Keratinocyte (primary cell): Measurements from ENCODE around the gene POLE. TPM values are rescaled to one million over a fixed set of nuclear protein-coding genes. Genes with fewer than 3 reads are reported as not detected.

Experiments
- DNase-seq: peaks from one replicate; pipeline ENCODE4 v3.0.0-alpha.2; 2011; ENCODE audit warnings: low read depth, missing footprints, low spot score
- FAIRE-seq: peaks from 2 replicates; lab custom pipeline; 2011; peaks lifted over from hg19 to GRCh38; lab: Jason Lieb, UNC
- H2AFZ ChIP-seq: 2 replicates; pipeline ENCODE4 v1.6.0; 2012; ENCODE audit warnings: low read length, control low read depth, inconsistent platforms; ENCODE audit not compliant: control insufficient read depth
- H3K27ac ChIP-seq: 2 replicates; pipeline ENCODE4 v1.5.1; 2011; ENCODE audit warnings: low read length; ENCODE audit not compliant: control insufficient read depth, insufficient read depth
- H3K27me3 ChIP-seq: 3 replicates; pipeline ENCODE4 v1.6.0; 2011; ENCODE audit warnings: low read length; ENCODE audit not compliant: control insufficient read depth, insufficient read depth; ENCODE audit errors: extremely low read depth
- H3K36me3 ChIP-seq, 2 experiments: 2 replicates in 1 of 2; 3 replicates in 1 of 2; pipeline ENCODE4 v1.5.1; 2011; ENCODE audit warnings: low read length in 2 of 2, mild to moderate bottlenecking in 1 of 2; ENCODE audit not compliant: control insufficient read depth in 2 of 2, insufficient read depth in 2 of 2; ENCODE audit errors: extremely low read depth in 1 of 2
- H3K4me1 ChIP-seq: 3 replicates; pipeline ENCODE4 v1.5.1; 2011; ENCODE audit warnings: low read length; ENCODE audit not compliant: control insufficient read depth, insufficient read depth; ENCODE audit errors: extremely low read depth
- H3K4me2 ChIP-seq: 3 replicates; pipeline ENCODE4 v1.6.0; 2011; ENCODE audit warnings: low read depth, low read length; ENCODE audit not compliant: control insufficient read depth, insufficient read depth; ENCODE audit errors: extremely low read depth
- H3K4me3 ChIP-seq, 3 experiments: fragments of 200-600 bp in 1 of 3; sonication (generic) in 1 of 3; 2 replicates in 2 of 3; 3 replicates in 1 of 3; pipeline ENCODE4 v1.5.1; 2011 to 2016; ENCODE audit warnings: low read length in 3 of 3, mild to moderate bottlenecking in 3 of 3, control low read depth in 2 of 3, inconsistent platforms in 1 of 3, low read depth in 1 of 3, mixed read lengths in 1 of 3, mixed run types in 1 of 3, moderate library complexity in 1 of 3; ENCODE audit not compliant: control insufficient read depth in 2 of 3, insufficient read depth in 2 of 3; ENCODE audit errors: extremely low read depth in 1 of 3
- H3K79me2 ChIP-seq: 2 replicates; pipeline ENCODE4 v1.6.0; 2012; ENCODE audit warnings: low read length; ENCODE audit not compliant: control insufficient read depth, insufficient read depth
- H3K9ac ChIP-seq: 3 replicates; pipeline ENCODE4 v1.6.0; 2011; ENCODE audit warnings: low read length; ENCODE audit not compliant: control insufficient read depth, insufficient read depth; ENCODE audit errors: extremely low read depth
- H3K9me1 ChIP-seq: 3 replicates; pipeline ENCODE4 v1.6.0; 2011; ENCODE audit warnings: low read length; ENCODE audit not compliant: control insufficient read depth, insufficient read depth; ENCODE audit errors: extremely low read depth
- H3K9me3 ChIP-seq: 2 replicates; pipeline ENCODE4 v1.5.1; 2012; ENCODE audit warnings: low read depth, low read length; ENCODE audit not compliant: control insufficient read depth
- H4K20me1 ChIP-seq: 3 replicates; pipeline ENCODE4 v1.6.0; 2011; ENCODE audit warnings: low read length; ENCODE audit not compliant: control insufficient read depth, insufficient read depth; ENCODE audit errors: extremely low read depth
- CTCF ChIP-seq, 3 experiments: IDR thresholded peaks in 1 of 3; conservative IDR thresholded peaks in 1 of 3; optimal IDR thresholded peaks in 1 of 3; 2 replicates in 2 of 3; 3 replicates in 1 of 3; pipeline versions ENCODE3 to v1.5.1; 2011; ENCODE audit warnings: low read length in 3 of 3, mild to moderate bottlenecking in 3 of 3, moderate library complexity in 2 of 3, control low read depth in 1 of 3, inconsistent platforms in 1 of 3; ENCODE audit not compliant: insufficient read depth in 2 of 3; ENCODE audit errors: extremely low read depth in 1 of 3
- EZH2 ChIP-seq: IDR thresholded peaks from one replicate; pipeline ENCODE4 v1.6.1; 2012; ENCODE audit warnings: inconsistent platforms, mild to moderate bottlenecking, low read length, moderate library complexity
- dilution Hi-C: fragments of 300-500 bp; cut with MboI; formaldehyde crosslinking; loops from one replicate; pipeline ENCODE4 v1.7.0; 2020; ENCODE audit warnings: low sequenced_read_pairs; ENCODE audit not compliant: extremely low pct_ligation_motif_present
- polyA plus RNA-seq, 5 experiments: library from polyadenylated mRNA; depleted of rRNA in 3 of 5; stranded (reverse) in 3 of 5; stranded (forward) in 1 of 5; unstranded in 1 of 5; fragments of >200 nt; gene quantifications; 1 replicate in 1 of 5; 2 replicates in 3 of 5; 3 replicates in 1 of 5; pipeline versions ENCODE4 v1.2.1 to v1.2.3, GENCODE V29; 2011 to 2012; ENCODE audit warnings: missing spikeins in 2 of 5, low read depth in 1 of 5, low replicate concordance in 1 of 5

The POLE gene
- polyA plus RNA-seq, 1 donor (not counting 4 experiments of a cell fraction or from before 2014, with no cell fraction given), result 14.8 TPM

- no peak overlapping the region for H2AFZ ChIP-seq
- H3K9me1 ChIP-seq, result no peaks in the 10 kb centered on the region
- no peak overlapping the region for H3K4me3 ChIP-seq
- peaks cover 19% of the 10 kb centered on the region for H3K27me3 ChIP-seq
- dilution Hi-C loops, result no loop called here
- DNase-seq, result no peak
- H3K9ac ChIP-seq, result no peak overlapping the region
- no peaks in the 10 kb centered on the region for H3K4me1 ChIP-seq
- no peak overlapping the region for H3K4me2 ChIP-seq
- no peak overlapping the region for H3K27ac ChIP-seq
- no peaks in the 10 kb centered on the region for H4K20me1 ChIP-seq
- no peaks in the 10 kb centered on the region for H3K79me2 ChIP-seq
- FAIRE-seq, result no peak
- H3K36me3 ChIP-seq, result peaks cover 4 to 15% of the 10 kb centered on the region in 2 experiments
- H3K9me3 ChIP-seq, result no peaks in the 10 kb centered on the region
- TF ChIP-seq CTCF (optimal IDR thresholded peaks at IDR 0.05 in 1 of 3, IDR thresholded peaks at IDR 0.05 in 1 of 3, conservative IDR thresholded peaks at IDR 0.05 in 1 of 3; ENCODE audit: extremely low read depth in 1 of 3, insufficient read depth in 2 of 3, low read length in 3 of 3), result no peak
- TF ChIP-seq EZH2, result no peak
Observed at GRCh38 chr12:132624186-132624855, 62.8 kb downstream of the POLE start.

DNA sequence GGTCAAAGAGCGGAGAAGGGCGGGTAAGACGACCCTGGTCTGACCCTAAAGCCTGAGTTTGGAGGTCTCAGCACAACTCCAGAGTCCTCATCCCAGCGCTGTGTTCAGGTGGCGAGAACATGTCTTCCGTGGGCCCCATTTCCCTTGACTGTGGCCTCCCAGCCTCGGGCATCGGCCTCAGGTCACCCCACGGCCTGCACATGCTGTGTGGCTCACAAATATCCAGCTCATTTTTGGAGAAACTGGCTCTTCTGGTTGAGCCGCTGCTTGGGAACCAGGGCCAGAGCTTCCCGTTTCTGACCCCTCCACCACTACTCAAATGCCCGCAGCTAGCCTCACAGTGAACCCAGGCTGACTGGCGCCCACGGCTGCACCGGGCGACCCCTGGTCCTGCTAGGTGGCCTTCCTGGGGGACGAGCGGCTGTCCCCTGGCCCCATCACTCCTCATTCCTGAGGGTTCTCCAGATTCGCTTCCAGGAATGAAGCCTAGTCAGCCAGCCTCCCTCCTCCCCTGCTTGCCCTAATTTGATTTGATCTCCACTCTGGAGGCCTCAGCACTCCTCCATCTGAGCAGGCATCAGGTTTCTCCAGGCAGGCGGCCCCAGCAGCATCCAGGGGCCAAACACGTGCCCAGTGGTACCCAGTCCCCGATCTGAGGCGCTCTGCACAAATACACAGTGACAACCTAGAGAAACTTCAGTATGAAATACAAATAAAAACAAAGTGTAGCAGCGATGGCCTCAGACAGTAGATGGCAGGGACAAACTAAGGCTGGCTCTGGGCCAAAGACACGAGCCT is 63.9 kb downstream of the POLE start:
- peaks cover 4 to 15% of the 10 kb centered on the region in 2 experiments for H3K36me3 ChIP-seq
- no peaks in the 10 kb centered on the region for H3K9me1 ChIP-seq
- FAIRE-seq (no peak), DNase-seq (no peak)
- TF ChIP-seq CTCF (optimal IDR thresholded peaks at IDR 0.05 in 1 of 3, IDR thresholded peaks at IDR 0.05 in 1 of 3, conservative IDR thresholded peaks at IDR 0.05 in 1 of 3; ENCODE audit: extremely low read depth in 1 of 3, insufficient read depth in 2 of 3, low read length in 3 of 3) (no peak), EZH2 (no peak)
- H3K79me2 ChIP-seq, result no peaks in the 10 kb centered on the region
- no peaks in the 10 kb centered on the region for H3K4me1 ChIP-seq
- H4K20me1 ChIP-seq, result no peaks in the 10 kb centered on the region
- dilution Hi-C loops, result no loop called here
- no peak overlapping the region for H2AFZ ChIP-seq
- H3K27me3 ChIP-seq, result peaks cover 23% of the 10 kb centered on the region
- no peak overlapping the region for H3K9ac ChIP-seq
- no peak overlapping the region for H3K27ac ChIP-seq
- no peaks in the 10 kb centered on the region for H3K9me3 ChIP-seq
- H3K4me3 ChIP-seq, result no peak overlapping the region
- H3K4me2 ChIP-seq, result no peak overlapping the region
